ENCODE results near the gene CCDC183. TPM values are rescaled to one million over a fixed set of nuclear protein-coding genes. Genes with fewer than 3 reads are reported as not detected.

CCDC183 gene
- total RNA-seq, 1 experiment from 2014 or later: 1.1 TPM

DNA sequence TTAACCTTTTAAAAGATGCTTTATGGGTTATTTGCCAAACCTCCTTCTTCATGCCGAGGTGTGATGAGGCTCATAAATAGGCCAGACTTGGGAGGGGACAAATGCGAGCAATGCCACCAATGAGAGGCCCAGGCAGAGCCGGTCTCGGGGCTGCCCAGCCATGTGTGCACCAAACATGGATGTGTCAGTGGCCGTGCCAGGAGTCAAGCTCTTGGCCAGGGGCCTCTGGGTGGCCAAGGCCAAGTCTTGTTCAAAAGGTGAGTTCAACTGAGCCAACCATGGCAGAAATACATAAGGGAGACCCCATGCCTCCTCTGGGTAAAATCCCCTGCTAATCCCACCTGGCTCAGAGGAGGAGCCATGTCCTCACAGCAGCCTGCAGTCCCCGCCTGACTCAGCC lies 20.9 kb upstream of the CCDC183 start:
- no peaks in the 10 kb centered on the region for H3K9me3 ChIP-seq (ENCODE audit: control insufficient read depth, low read depth, low read length)
- H3K23me2 ChIP-seq (ENCODE audit: insufficient read length, low read depth, low read length, poor library complexity, severe bottlenecking): no peaks in the 10 kb centered on the region
- H2BK15ac ChIP-seq (ENCODE audit: low read depth, low read length): no peak overlapping the region
- no peak overlapping the region for H3K14ac ChIP-seq (ENCODE audit: insufficient read depth, low read length)
- H4K91ac ChIP-seq (ENCODE audit: insufficient read length, low read depth, low read length): no peak overlapping the region
- H3K9ac ChIP-seq (ENCODE audit: extremely low read depth, insufficient read length, low read length): no peak overlapping the region
- no peaks in the 10 kb centered on the region for H4K20me1 ChIP-seq (ENCODE audit: control insufficient read depth, insufficient read depth, insufficient read length)
- H3K4me3 Mint-ChIP-seq: no peak overlapping the region
- H3K4me1 ChIP-seq (ENCODE audit: insufficient read depth, low read length): no peaks in the 10 kb centered on the region
- no peak overlapping the region for H4K5ac ChIP-seq (ENCODE audit: insufficient read length, low read depth, low read length)
- no peak overlapping the region for H2BK120ac ChIP-seq (ENCODE audit: low read depth, low read length, poor library complexity, severe bottlenecking)
- no peak overlapping the region for H3T11ph ChIP-seq (ENCODE audit: low read length)
- DNase-seq: no peak
- no peak overlapping the region for H3K56ac ChIP-seq (ENCODE audit: insufficient read length, low read depth, low read length)
- H2AFZ ChIP-seq (ENCODE audit: low read length): no peak overlapping the region
- no peak overlapping the region for H3K23ac ChIP-seq (ENCODE audit: insufficient read length, low read depth, low read length)
- H4K8ac ChIP-seq (replicated peaks; ENCODE audit: insufficient read length, low read depth, low read length): no peak overlapping the region
- no peak overlapping the region for H2AK5ac ChIP-seq (ENCODE audit: insufficient read length, low read length)
- H3K27ac ChIP-seq (ENCODE audit: insufficient read length, low read depth, low read length): no peak overlapping the region
- no peak overlapping the region for H2BK20ac ChIP-seq (ENCODE audit: low read depth, low read length, poor library complexity, severe bottlenecking)
- H3K4ac ChIP-seq (ENCODE audit: low read depth, low read length): no peak overlapping the region
- H3K27ac Mint-ChIP-seq: no peak overlapping the region; a peak in 1 of 7 replicates
- H2BK12ac ChIP-seq (ENCODE audit: insufficient read length, low read depth, low read length): no peak overlapping the region
- H3K79me2 ChIP-seq (ENCODE audit: insufficient read depth, low read length): no peaks in the 10 kb centered on the region
- H2BK5ac ChIP-seq (ENCODE audit: insufficient read length, low read length): no peak overlapping the region
- no peaks in the 10 kb centered on the region; the same call in 1 of the 2 replicates for H3K27me3 ChIP-seq (ENCODE audit: insufficient read depth, low read length)
- no peak overlapping the region for H3K18ac ChIP-seq (ENCODE audit: insufficient read length, low read depth, low read length)
- peaks cover 3% of the 10 kb centered on the region in 2 experiments for H3K4me1 Mint-ChIP-seq
- peaks cover 48% of the 10 kb centered on the region for H3K27me3 Mint-ChIP-seq (ENCODE audit: low read depth)
- WGBS (ENCODE audit: extremely low coverage, insufficient read length, low lambda C conversion rate): no CpG with 5 or more reads among the region's 6 CpGs
- TF ChIP-seq, protein P1, sequence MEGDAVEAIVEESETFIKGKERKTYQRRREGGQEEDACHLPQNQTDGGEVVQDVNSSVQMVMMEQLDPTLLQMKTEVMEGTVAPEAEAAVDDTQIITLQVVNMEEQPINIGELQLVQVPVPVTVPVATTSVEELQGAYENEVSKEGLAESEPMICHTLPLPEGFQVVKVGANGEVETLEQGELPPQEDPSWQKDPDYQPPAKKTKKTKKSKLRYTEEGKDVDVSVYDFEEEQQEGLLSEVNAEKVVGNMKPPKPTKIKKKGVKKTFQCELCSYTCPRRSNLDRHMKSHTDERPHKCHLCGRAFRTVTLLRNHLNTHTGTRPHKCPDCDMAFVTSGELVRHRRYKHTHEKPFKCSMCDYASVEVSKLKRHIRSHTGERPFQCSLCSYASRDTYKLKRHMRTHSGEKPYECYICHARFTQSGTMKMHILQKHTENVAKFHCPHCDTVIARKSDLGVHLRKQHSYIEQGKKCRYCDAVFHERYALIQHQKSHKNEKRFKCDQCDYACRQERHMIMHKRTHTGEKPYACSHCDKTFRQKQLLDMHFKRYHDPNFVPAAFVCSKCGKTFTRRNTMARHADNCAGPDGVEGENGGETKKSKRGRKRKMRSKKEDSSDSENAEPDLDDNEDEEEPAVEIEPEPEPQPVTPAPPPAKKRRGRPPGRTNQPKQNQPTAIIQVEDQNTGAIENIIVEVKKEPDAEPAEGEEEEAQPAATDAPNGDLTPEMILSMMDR (conservative IDR thresholded peaks at IDR 0.05): no peak
- no peaks in the 10 kb centered on the region for H3K79me1 ChIP-seq (ENCODE audit: insufficient read depth, low read depth, low read length, poor library complexity, severe bottlenecking)
- H3K9me3 Mint-ChIP-seq: peaks cover 24 to 26% of the 10 kb centered on the region in 2 experiments
- H3K36me3 Mint-ChIP-seq (ENCODE audit: insufficient read depth in 1 of 3, low read depth in 3 of 3): peaks cover 7 to 12% (median 11%) of the 10 kb centered on the region in 3 experiments
- no peak overlapping the region for H3K4me2 ChIP-seq (ENCODE audit: insufficient read depth, insufficient read length, low read length)
